HG02798 (cell line): ENCODE measurements around the gene WWTR1.

Experiments used
- ATAC-seq: cut with Tn5 transposase; IDR thresholded peaks from one replicate; pipeline ENCODE4 v1.9.1; 2021; ENCODE audit warnings: mild to moderate bottlenecking; ENCODE audit not compliant: unreplicated experiment, poor library complexity

The WWTR1 gene

DNA sequence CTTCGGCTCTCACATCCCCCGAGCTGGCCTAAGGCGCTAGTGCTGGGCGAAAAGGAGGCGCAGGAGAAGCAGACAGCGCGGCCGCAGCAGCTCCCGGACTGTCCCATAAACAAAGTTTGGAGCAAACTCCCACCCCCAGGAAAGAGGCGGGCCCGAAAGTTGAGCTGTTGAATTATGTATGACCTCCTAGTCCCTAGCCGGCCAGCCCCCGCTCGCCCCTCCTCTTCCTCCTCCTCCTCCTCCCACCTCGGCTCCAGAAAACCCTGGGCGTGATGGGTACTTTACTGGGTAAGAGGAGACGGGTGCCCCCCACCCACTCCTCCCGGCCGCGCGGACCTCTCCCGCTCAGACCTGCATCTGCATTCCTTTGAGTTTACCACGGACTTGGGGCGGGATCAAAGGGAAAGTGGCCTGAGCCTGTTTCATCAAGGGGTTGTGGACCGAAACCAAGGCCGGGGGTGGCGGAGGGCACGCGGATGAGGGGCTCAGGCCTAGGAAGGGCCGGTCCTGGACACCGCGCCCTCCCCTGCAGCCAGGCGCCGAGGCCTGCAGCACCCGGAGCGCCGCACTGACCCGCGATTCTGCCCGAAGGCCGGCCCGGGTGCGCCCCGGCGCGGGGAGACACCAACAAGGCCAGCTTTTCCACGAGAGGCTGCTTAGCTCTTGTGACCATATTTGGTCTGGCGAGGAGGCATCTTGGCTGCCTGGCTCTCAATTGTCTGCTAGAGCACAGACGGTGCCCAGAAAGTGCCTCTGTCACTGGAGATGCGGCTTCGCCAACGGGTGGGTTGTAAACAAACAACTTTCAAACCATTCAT, at the start of gene WWTR1:
TSS of gene WWTR1 (minus strand) at position 100 of the 818 bp plus-strand sequence. CDS start 719 bp downstream, outside the sequence.
- ATAC-seq, result peak; percentile 82

DNA sequence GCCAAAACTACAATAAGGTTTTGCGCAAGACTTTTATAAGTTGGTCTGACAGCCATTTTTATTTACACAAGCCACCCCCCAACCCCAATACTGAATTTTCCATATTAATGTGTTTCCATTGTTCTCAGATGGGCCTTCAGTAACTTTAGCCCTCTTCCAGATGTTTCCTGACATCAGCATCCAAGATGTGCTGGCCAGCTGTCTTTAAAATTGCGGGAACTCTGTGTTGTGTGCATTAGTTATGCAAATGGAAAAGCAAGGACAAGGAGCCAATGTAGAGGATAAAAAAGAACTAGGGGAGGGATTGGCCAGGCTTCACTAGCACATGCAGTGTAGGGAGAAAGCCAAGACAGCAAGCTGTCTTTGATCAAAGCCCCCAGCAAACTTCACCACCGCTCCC, 49.1 kb upstream of the WWTR1 start:
- ATAC-seq, result no peak

- no peak for ATAC-seq
These were observed 47.6 kb upstream of the WWTR1 start for GRCh38 chr3:149705416-149705815.

GRCh38 chr3:149703466-149703865, 45.6 kb upstream of the WWTR1 start:
- no peak for ATAC-seq

- no peak for ATAC-seq
These were observed 45.0 kb upstream of the WWTR1 start for GRCh38 chr3:149702691-149703441.

DNA sequence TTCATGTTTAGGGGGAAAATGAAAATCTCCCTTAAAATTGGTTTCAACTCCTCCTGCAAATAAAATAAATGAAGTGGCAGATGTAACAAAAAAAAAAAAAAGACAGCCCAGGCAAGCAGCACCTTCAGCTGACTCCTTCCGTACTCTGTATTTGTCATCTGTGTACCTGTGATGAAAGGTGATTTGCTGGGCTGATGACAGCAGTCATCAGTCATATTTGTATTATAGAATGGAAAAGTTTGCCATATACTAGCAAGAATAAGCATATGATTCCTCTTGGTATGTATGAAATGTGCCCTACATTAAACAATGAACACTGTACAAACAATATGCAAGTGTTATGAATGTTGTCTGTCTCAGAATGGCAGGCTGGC, 44.1 kb upstream of the WWTR1 start:
- peak; percentile 66 for ATAC-seq

- ATAC-seq, result peak; percentile 63
These were observed 43.6 kb upstream of the WWTR1 start for GRCh38 chr3:149701206-149701976.

DNA sequence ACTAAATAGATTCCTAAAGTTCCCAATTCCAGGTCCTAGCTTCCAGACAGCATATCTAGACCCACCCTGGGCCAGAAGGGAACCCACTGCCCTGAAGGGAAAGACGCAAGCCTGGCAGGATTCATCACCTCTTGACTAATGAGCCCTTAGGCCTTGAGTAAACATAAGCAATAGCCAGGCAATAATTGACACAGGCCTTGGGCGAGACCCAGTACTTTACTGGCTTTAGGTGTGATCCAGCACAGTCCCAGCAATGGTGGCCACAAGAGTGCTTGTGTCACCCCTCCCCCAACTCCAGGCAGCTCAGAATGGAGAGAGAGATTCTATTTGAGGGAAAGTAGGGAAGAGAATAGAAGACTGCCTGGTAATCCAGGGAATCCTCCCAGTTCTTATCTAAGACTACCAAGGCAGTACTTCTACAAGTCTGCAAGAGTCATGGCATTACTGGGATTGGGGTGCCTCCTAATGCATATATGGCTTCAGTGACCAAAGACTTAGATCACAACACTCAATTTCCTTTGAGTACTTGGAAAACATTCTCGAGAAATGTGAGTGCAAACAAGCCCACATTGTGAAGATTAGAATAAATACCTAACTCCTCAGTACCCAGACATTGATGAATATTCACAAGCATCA, 30.4 kb upstream of the WWTR1 start:
- no peak for ATAC-seq

GRCh38 chr3:149686996-149687395, 29.2 kb upstream of the WWTR1 start:
- ATAC-seq, result no peak

DNA sequence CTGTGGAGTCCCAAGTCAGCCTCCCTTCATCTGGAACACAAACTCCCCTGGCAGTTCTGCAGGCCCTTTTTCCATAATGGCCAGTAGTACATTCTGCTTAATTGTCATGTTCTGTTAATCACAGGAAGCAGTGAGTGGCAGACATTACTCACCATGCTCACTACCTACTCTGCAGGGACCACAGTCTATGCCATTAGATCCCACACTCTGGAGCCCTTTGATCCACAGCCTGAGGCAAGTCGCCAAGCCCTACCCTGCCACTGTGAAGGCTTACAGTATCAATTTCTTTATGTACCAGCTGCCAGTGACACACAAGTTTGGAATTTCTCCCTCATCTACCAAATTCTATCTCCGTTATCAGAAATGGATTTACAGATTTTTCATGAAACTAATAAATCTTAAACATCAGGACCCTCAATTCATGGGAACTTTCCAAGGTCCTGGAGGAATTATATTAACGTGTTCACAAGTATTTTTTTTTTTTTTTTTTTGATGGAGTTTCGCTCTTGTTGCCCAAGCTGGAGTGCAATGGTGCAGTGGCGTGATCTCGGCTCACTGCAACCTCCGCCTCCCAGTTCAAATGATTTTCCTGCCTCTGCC, 20.6 kb upstream of the WWTR1 start:
- no peak for ATAC-seq

DNA sequence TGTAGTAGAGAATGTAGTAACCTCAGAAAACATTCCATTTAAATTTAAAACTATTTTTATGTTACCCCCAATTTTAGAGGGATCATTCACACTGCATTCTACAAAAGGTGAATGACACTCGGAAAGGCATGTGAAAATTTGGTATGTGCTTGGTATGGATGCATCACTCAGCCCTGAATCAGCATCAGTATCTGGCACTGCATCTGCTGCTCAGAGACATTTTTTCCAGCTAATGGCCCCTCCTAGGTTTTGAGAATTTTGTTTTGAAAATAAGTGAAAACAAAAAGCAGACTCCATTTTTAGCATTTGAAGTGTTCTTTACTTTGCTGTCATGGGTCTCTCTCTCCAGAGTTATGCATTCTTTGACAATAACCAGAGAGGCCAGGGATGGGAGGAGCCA, 15.6 kb upstream of the WWTR1 start:
- no peak for ATAC-seq

GRCh38 chr3:149670742-149671492, 13.1 kb upstream of the WWTR1 start:
- peak; percentile 78 for ATAC-seq

DNA sequence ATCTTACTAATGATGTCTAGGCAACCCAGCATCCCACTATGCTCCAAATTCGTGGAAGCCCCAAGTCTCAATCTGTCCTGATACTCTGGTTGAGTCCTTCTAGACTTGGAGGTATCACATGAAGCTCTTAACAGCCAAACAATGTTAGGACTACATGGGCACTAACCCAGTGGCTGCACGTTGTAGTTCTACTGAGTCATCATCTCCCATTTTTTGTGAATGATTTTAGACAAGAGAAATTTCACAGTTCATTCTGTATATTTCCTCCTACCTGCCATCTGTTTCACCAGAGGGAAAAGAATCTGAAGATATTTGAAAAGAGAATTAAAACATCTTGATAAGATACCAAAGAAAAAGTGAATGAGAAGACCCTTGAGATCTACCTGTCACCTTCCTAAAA, 9.8 kb upstream of the WWTR1 start:
- no peak for ATAC-seq

DNA sequence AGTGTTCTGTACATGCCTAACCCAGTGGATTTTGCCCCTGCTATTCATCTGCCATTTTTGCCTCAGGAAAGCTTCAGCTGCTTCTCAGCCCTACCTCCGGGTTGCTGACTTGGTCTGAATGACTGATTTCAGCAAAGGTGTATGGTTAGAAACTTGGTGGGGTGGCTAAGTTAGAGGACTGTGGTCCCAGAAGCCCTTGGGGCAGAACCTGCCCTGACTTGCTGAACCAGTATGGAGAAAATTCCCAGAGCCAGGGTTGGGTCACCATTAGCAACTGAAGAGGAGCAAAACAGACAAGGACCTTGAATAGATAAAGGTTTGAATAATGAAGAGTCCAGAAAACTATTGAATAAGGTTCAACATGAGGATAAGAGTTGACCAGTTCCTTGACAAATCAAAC, 6.1 kb upstream of the WWTR1 start:
- no peak for ATAC-seq

DNA sequence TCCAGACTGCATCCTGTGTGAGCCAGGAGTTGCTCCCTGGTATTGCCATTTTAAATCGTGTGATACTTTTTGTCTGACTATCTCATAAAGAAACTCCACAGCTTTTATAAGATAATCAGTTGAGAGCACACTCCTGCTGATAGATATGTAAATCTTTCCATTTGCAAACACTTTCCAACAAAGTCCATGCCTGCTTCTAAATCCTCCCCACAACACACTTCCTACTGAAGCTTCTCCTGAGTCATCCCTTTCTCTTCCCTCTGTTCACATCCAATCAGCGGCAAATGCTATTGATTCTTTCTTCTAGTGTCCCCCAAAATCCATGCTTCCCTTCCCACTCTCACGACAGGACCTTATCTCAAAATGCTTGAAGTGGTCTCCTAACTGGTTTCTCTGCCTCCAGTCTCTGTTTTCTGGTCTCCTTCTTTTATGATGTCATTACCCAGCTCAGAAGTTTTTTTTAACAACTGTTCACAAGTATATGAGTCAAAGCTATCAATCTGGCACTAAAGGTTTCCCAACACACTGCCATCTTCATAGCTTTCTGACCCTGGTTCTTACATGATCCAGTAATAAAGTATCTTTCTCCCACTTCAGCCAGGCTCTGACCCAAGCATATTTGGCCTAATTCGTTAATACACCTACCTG, 4.5 kb upstream of the WWTR1 start:
- no peak for ATAC-seq

- no peak for ATAC-seq
These were observed 2.6 kb upstream of the WWTR1 start for GRCh38 chr3:149660462-149660861.

GRCh38 chr3:149658744-149659497, 1.1 kb upstream of the WWTR1 start:
- peak; percentile 3 for ATAC-seq

DNA sequence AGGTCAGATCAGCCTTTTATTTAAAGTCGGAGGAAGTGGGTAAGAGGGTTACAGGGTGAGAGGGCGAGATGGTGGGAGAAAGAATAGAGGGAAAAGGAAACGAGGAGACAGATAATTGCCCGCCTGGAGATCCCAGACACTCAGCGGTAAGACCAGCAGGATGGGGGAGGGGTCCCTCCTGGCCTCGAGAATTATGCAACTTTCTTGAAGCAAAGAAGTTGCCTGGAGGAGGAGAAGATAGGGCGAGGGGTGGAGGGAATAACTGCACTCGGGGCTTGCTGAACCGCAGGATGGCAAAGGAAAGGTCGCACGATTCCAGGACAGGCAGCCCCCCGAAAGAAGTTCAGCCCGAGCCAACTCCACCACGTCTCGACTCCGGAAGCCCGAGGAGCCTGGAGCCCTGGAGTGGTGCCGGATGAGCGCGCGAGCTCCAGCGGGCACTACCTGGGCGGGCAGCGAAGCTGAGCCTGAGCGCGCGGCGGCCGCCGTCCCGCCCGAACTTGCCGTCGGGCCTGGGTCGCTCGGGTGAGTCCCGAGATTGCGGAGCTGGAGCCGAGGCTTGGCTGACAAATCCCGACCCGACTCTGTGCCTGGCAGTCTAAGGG, 402 bp downstream of the WWTR1 start:
- ATAC-seq, result peak; percentile 31
